Measurements from ENCODE around the gene EIF2A. TPM values are rescaled to one million over a fixed set of nuclear protein-coding genes. Genes with fewer than 3 reads are reported as not detected.
"Not testable (repeated sequence)": the region's sequence is repeated elsewhere in the genome, so short reads cannot be mapped to it uniquely, and the experiment has no call there.

The EIF2A gene
- total RNA-seq, 2 experiments from 2014 or later, result 85.6 to 105 TPM

GRCh38 chr3:150600647-150601530 is 54.3 kb downstream of the EIF2A start:
- Histone ChIP-seq H3K4me1 (ENCODE audit: insufficient read depth, low read length, poor library complexity, severe bottlenecking) (peaks cover 47% of the 10 kb centered on the region), H3K4me3 (ENCODE audit: low read depth, low read length, poor library complexity, severe bottlenecking) (peak overlapping the region; percentile 88), H3K79me2 (ENCODE audit: insufficient read depth, low read depth, low read length) (peaks cover 93% of the 10 kb centered on the region), H3K4me2 (ENCODE audit: low read length) (peak overlapping the region; percentile 83), H3K36me3 (ENCODE audit: insufficient read depth, low read length) (peaks cover 24% of the 10 kb centered on the region), H2AFZ (ENCODE audit: low read length) (peak overlapping the region; percentile 30; the same call in 1 of the 2 replicates), H4K20me1 (ENCODE audit: insufficient read depth, low read length) (peaks cover 17% of the 10 kb centered on the region), H3K27ac (ENCODE audit: low read depth, low read length, poor library complexity, severe bottlenecking) (peak overlapping the region; percentile 82)
- POLR2A ChIA-PET, result interaction anchor here (0.6 to 1.4 kb wide), 5 partner anchors 12 to 168 kb away, joined by 3 to 4 read pairs (median 3); partner anchors contain the start of gene ERICH6
- H3K9me3 ChIP-seq (ENCODE audit: low read length); BruUV-seq (replicated peaks); H3K9me2 ChIP-seq (ENCODE audit: insufficient read depth, low read length); CTCF ChIA-PET (ENCODE audit: unreplicated experiment): not testable (repeated sequence)
- DNase-seq (ENCODE audit: low spot score), result peak; percentile 53
- intact Hi-C loops (cut with micrococcal nuclease; ENCODE audit: unreplicated experiment), result loop anchor here (5.0 kb wide), 2 partner anchors 101 to 486 kb away; partner anchors contain the start of genes ERICH6 and MED12L

- Histone ChIP-seq H3K79me2 (ENCODE audit: insufficient read depth, low read depth, low read length) (peaks cover 95% of the 10 kb centered on the region), H3K27ac (ENCODE audit: low read depth, low read length, poor library complexity, severe bottlenecking) (peak overlapping the region; percentile 93)
Observed at GRCh38 chr3:150602426-150603152, 56.0 kb downstream of the EIF2A start.

More at GRCh38 chr3:150602426-150603152, 56.0 kb downstream of the EIF2A start:
- Histone ChIP-seq H3K9me3 (ENCODE audit: low read length) (no peaks in the 10 kb centered on the region), H3K36me3 (ENCODE audit: insufficient read depth, low read length) (peaks cover 36% of the 10 kb centered on the region), H2AFZ (ENCODE audit: low read length) (peak overlapping the region; percentile 36; the same call in 1 of the 2 replicates), H3K9me2 (ENCODE audit: insufficient read depth, low read length) (no peaks in the 10 kb centered on the region), H3K4me2 (ENCODE audit: low read length) (peak overlapping the region; percentile 83), H4K20me1 (ENCODE audit: insufficient read depth, low read length) (peaks cover 34% of the 10 kb centered on the region), H3K4me3 (ENCODE audit: low read depth, low read length, poor library complexity, severe bottlenecking) (peak overlapping the region; percentile 88), H3K4me1 (ENCODE audit: insufficient read depth, low read length, poor library complexity, severe bottlenecking) (peaks cover 54% of the 10 kb centered on the region)
- BruUV-seq (replicated peaks), result TSS peak; percentile 96
- intact Hi-C loops (cut with micrococcal nuclease; ENCODE audit: unreplicated experiment), result loop anchor here (1.0 to 5.0 kb wide), 5 partner anchors 56 to 485 kb away; partner anchors contain the start of genes EIF2A, ERICH6, MED12L and SERP1
- no peak for DNase-seq (ENCODE audit: low spot score)
- ChIA-PET CTCF (ENCODE audit: unreplicated experiment) (interaction anchor here (0.6 kb wide), 1 partner anchor 1038 kb away, joined by 3 read pairs; no protein-coding TSS in a partner anchor), POLR2A (interaction anchor here (0.6 to 1.7 kb wide), 23 partner anchors 8 to 193 kb away, joined by 3 to 9 read pairs (median 4); partner anchors contain the start of gene ERICH6)
- TF ChIP-seq EZH2phosphoT487 (IDR thresholded peaks at IDR 0.05; ENCODE audit: borderline replicate concordance, low read depth, low read length) (no peak), CTCF (conservative IDR thresholded peaks at IDR 0.05; ENCODE audit: low read length) (no peak)

All from OCI-LY7 (cell line).